H1 (cell line): ENCODE results near the gene OTOF. TPM values are rescaled to one million over a fixed set of nuclear protein-coding genes. Genes with fewer than 3 reads are reported as not detected.

Experiments used
- CTCF ChIA-PET: fragments of 300-600 bp; sonication (Branson Sonifier 250); formaldehyde crosslinking; loops from one replicate; lab custom pipeline; 2021; ENCODE audit not compliant: partially characterized antibody; lab: Charles Lee
- POLR2A ChIA-PET: fragments of 300-600 bp; sonication (Branson Sonifier 250); formaldehyde crosslinking; loops from one replicate; lab custom pipeline; 2021; ENCODE audit warnings: inconsistent platforms; ENCODE audit not compliant: partially characterized antibody; lab: Charles Lee
- DNase-seq, 2 experiments: peaks; one replicate each; pipeline versions ENCODE4 v3.0.0 to v3.0.0-alpha.2; 2010 to 2022; ENCODE audit warnings: low spot score in 2 of 2, low read depth in 1 of 2, mixed read lengths in 1 of 2
- FAIRE-seq: peaks from 2 replicates; lab custom pipeline; 2011; peaks lifted over from hg19 to GRCh38; lab: Jason Lieb, UNC
- H2AFZ ChIP-seq: 2 replicates; pipeline ENCODE4 v1.8.1; 2012; ENCODE audit warnings: low read length, inconsistent platforms
- H2AK5ac ChIP-seq: 2 replicates; pipeline ENCODE4 v1.6.1; 2013; ENCODE audit warnings: low read depth, low read length
- H2BK120ac ChIP-seq: replicated peaks from 2 replicates; pipeline ENCODE3; 2013; ENCODE audit warnings: low read depth, low read length, inconsistent platforms
- H2BK12ac ChIP-seq: 2 replicates; pipeline ENCODE4 v1.6.1; 2013; ENCODE audit warnings: low read depth, low read length
- H2BK15ac ChIP-seq: 2 replicates; pipeline ENCODE4 v1.6.1; 2013; ENCODE audit warnings: low read length
- H2BK20ac ChIP-seq: 2 replicates; pipeline ENCODE4 v1.6.1; 2013; ENCODE audit warnings: low read length
- H2BK5ac ChIP-seq: 2 replicates; pipeline ENCODE4 v1.6.1; 2013; ENCODE audit warnings: low read depth, low read length
- H3K14ac ChIP-seq: 2 replicates; pipeline ENCODE4 v1.6.1; 2013; ENCODE audit warnings: inconsistent platforms; ENCODE audit not compliant: insufficient read length
- H3K18ac ChIP-seq: 2 replicates; pipeline ENCODE4 v1.6.1; 2013; ENCODE audit warnings: low read length; ENCODE audit errors: extremely low read depth
- H3K23ac ChIP-seq: 2 replicates; pipeline ENCODE4 v1.6.1; 2013; ENCODE audit warnings: inconsistent platforms; ENCODE audit not compliant: insufficient read length
- H3K23me2 ChIP-seq: 2 replicates; pipeline ENCODE4 v1.6.1; 2013; ENCODE audit warnings: low read depth, low read length
- H3K27ac ChIP-seq: 2 replicates; pipeline ENCODE4 v1.6.1; 2011; ENCODE audit warnings: low read depth, low read length, inconsistent platforms
- H3K27me3 ChIP-seq, 4 experiments: replicated peaks in 1 of 4; 1 replicate in 1 of 4; 2 replicates in 3 of 4; pipeline versions ENCODE4 v1.6.1 to v1.8.1; 2011 to 2013; ENCODE audit warnings: low read length in 3 of 4, mild to moderate bottlenecking in 3 of 4, inconsistent platforms in 2 of 4, mixed read lengths in 2 of 4, moderate library complexity in 1 of 4; ENCODE audit not compliant: control insufficient read depth in 3 of 4, insufficient read depth in 3 of 4; ENCODE audit errors: extremely low read depth in 1 of 4
- H3K36me3 ChIP-seq, 4 experiments: 2 replicates each; pipeline versions ENCODE4 v1.6.1 to v1.8.1; 2011 to 2013; ENCODE audit warnings: mild to moderate bottlenecking in 4 of 4, low read length in 3 of 4, moderate library complexity in 2 of 4, control low read depth in 1 of 4, inconsistent platforms in 1 of 4; ENCODE audit not compliant: insufficient read depth in 4 of 4, control insufficient read depth in 2 of 4
- H3K4ac ChIP-seq: replicated peaks from 2 replicates; pipeline ENCODE3; 2013; ENCODE audit warnings: low read length, low read depth, mixed read lengths, inconsistent platforms; ENCODE audit not compliant: insufficient read length
- H3K4me1 ChIP-seq, 4 experiments: replicated peaks in 1 of 4; 1 replicate in 1 of 4; 2 replicates in 3 of 4; pipeline versions ENCODE4 v1.6.1 to v1.8.1; 2011 to 2013; ENCODE audit warnings: low read length in 3 of 4, inconsistent platforms in 2 of 4, mixed read lengths in 1 of 4; ENCODE audit not compliant: insufficient read depth in 4 of 4, control insufficient read depth in 3 of 4
- H3K4me2 ChIP-seq, 2 experiments: 2 replicates each; pipeline versions ENCODE4 v1.6.1 to v1.8.1; 2011 to 2013; ENCODE audit warnings: low read depth in 2 of 2, low read length in 2 of 2, control low read depth in 1 of 2, inconsistent platforms in 1 of 2, mild to moderate bottlenecking in 1 of 2; ENCODE audit not compliant: insufficient read depth in 1 of 2
- H3K4me3 ChIP-seq, 4 experiments: fragments of 200-600, 300-600 bp in 1 of 4; sonication (generic), shearing (Covaris generic), sonication (Bioruptor Twin) in 1 of 4; 2 replicates each; pipeline versions ENCODE4 v1.5.1 to v1.8.1; 2011 to 2016; ENCODE audit warnings: low read length in 4 of 4, low read depth in 3 of 4, control low read depth in 2 of 4, inconsistent platforms in 2 of 4, mild to moderate bottlenecking in 2 of 4, mixed read lengths in 1 of 4, moderate library complexity in 1 of 4; ENCODE audit not compliant: insufficient read depth in 2 of 4; ENCODE audit errors: extremely low read depth in 1 of 4
- H3K56ac ChIP-seq: replicated peaks from 2 replicates; pipeline ENCODE3; 2013; ENCODE audit warnings: low read depth, mild to moderate bottlenecking, mixed read lengths, low read length, inconsistent platforms; ENCODE audit not compliant: insufficient read length
- H3K79me1 ChIP-seq: 2 replicates; pipeline ENCODE4 v1.6.1; 2013; ENCODE audit warnings: low read depth, low read length, control low read depth
- H3K79me2 ChIP-seq, 2 experiments: 2 replicates each; pipeline versions ENCODE4 v1.6.1 to v1.8.1; 2012 to 2013; ENCODE audit warnings: low read length in 2 of 2, mild to moderate bottlenecking in 2 of 2, inconsistent platforms in 1 of 2; ENCODE audit not compliant: insufficient read depth in 2 of 2, control insufficient read depth in 1 of 2
- H3K9ac ChIP-seq, 4 experiments: replicated peaks in 1 of 4; 1 replicate in 1 of 4; 2 replicates in 3 of 4; pipeline versions ENCODE4 v1.6.1 to v1.8.1; 2011 to 2013; ENCODE audit warnings: low read depth in 3 of 4, low read length in 3 of 4, control low read depth in 2 of 4, mild to moderate bottlenecking in 2 of 4, moderate library complexity in 2 of 4, inconsistent platforms in 1 of 4; ENCODE audit errors: extremely low read depth in 1 of 4
- H3K9me3 ChIP-seq, 2 experiments: 2 replicates each; pipeline versions ENCODE4 v1.6.1 to v1.8.1; 2012 to 2013; ENCODE audit warnings: mild to moderate bottlenecking in 2 of 2, moderate library complexity in 2 of 2, control low read depth in 1 of 2, inconsistent platforms in 1 of 2, low read depth in 1 of 2, low read length in 1 of 2, mixed read lengths in 1 of 2; ENCODE audit not compliant: insufficient read depth in 2 of 2
- H4K20me1 ChIP-seq, 2 experiments: replicated peaks in 1 of 2; 2 replicates each; pipeline versions ENCODE3 to v1.8.1; 2011 to 2013; ENCODE audit warnings: inconsistent platforms in 2 of 2, low read length in 2 of 2, mild to moderate bottlenecking in 1 of 2; ENCODE audit not compliant: insufficient read depth in 2 of 2, control insufficient read depth in 1 of 2
- H4K5ac ChIP-seq: 2 replicates; pipeline ENCODE4 v1.6.1; 2013; ENCODE audit warnings: low read length, low read depth, mixed read lengths, inconsistent platforms; ENCODE audit not compliant: insufficient read length
- H4K8ac ChIP-seq: 2 replicates; pipeline ENCODE4 v1.8.0; 2013; ENCODE audit warnings: mild to moderate bottlenecking, moderate library complexity, low read length, inconsistent platforms; ENCODE audit not compliant: insufficient read depth; ENCODE audit errors: extremely low read depth
- H4K91ac ChIP-seq: replicated peaks from 2 replicates; pipeline ENCODE3; 2013; ENCODE audit warnings: low read length, mixed read lengths, inconsistent platforms; ENCODE audit not compliant: insufficient read length
- EGR1 ChIP-seq: IDR thresholded peaks from 2 replicates; pipeline ENCODE4 v1.6.1; 2011; ENCODE audit warnings: low read depth, low read length, borderline replicate concordance
- WGBS, 2 experiments: shearing (Covaris generic) in 1 of 2; methylation state at CpG; one replicate each; pipeline versions ENCODE4 v1.1.6 to v1.1.7; 2013 to 2015; ENCODE audit warnings: low lambda C conversion rate in 2 of 2, mixed read lengths in 2 of 2, inconsistent platforms in 1 of 2, low coverage in 1 of 2, missing lambda C conversion rate in 1 of 2; ENCODE audit not compliant: insufficient replicate concordance in 2 of 2, insufficient coverage in 1 of 2, insufficient read length in 1 of 2; ENCODE audit errors: extremely low coverage in 1 of 2, missing lambda C conversion rate in 1 of 2; 5-methylcytosine and 5-hydroxymethylcytosine counted together
- polyA plus RNA-seq, 7 experiments: library from polyadenylated mRNA; depleted of rRNA in 3 of 7; stranded (reverse) in 5 of 7; unstranded in 2 of 7; fragments of >200 nt in 5 of 7; fragments of 200-250 nt in 2 of 7; gene quantifications; 1 replicate in 5 of 7; 2 replicates in 1 of 7; 4 replicates in 1 of 7; pipeline versions ENCODE4 v1.2.1 to v1.2.3, GENCODE V29; 2011 to 2013; ENCODE audit warnings: missing spikeins in 2 of 7, mixed read lengths in 2 of 7
- total RNA-seq: library from RNA; stranded (reverse); fragmentation: NEBNext Ultra II Directional; extraction: Animal tissue kit (Norgen Biotek cat#: 25700); gene quantifications from 2 replicates; pipeline ENCODE4 v1.2.1, GENCODE V29; 2021
- TF ChIP-seq, protein P1 (sequence below): IDR thresholded peaks from 2 replicates; pipeline ENCODE4 v1.6.1; 2012; ENCODE audit warnings: inconsistent platforms

The OTOF gene
- total and polyA plus RNA-seq, 2 of the 8 experiments (the other 6 are each of a cell fraction or from before 2014, with no cell fraction given): 0.06 TPM; not detected in 1

DNA sequence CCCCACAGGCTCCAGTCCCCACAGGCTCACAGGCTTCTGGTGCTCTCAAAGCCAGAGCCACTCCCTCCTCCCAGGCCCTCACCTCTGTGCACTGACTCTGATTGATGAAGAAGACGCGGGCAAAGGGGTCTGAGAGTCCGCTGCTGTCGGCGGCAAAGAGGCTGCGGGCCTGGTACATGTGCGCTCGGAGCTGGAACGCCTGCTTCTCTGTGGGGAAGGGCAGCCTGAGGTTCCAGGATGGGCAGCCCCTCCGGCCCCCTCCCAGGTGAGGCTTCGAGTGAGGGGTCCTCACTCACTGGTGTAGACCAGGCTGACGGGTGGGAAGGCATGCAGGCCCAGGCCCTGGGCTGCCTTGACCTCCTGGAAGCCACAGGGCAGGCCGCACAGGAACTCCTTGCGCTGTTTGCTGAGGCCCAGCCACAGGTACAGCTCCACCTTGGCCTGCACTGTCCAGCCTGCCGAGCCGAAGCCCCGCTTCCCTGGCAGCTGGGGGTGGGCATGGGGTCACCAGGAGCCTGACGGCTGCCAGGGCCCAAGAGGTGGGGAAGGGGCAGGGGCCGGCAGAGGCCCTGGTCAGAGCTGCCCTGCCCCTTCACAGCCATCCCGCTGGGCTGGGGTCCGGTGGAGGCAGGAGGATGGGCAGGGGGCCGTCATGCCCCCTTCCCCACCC lies 2.0 kb downstream of the OTOF start:
- DNase-seq: no peak
- no peak overlapping the region for H3K23ac ChIP-seq
- TF ChIP-seq, protein P1, sequence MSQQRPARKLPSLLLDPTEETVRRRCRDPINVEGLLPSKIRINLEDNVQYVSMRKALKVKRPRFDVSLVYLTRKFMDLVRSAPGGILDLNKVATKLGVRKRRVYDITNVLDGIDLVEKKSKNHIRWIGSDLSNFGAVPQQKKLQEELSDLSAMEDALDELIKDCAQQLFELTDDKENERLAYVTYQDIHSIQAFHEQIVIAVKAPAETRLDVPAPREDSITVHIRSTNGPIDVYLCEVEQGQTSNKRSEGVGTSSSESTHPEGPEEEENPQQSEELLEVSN: peak; percentile 28; the same call in 1 of the 2 replicates
- TF ChIP-seq EGR1: no peak
- TF ChIP-seq, all 59 proteins: peak for 1
- Histone ChIP-seq H2AK5ac (no peak overlapping the region), H3K4me2 (no peak overlapping the region), H4K8ac (peak overlapping the region; percentile 46; the same call in 1 of the 2 replicates), H4K91ac (no peak overlapping the region), H3K9me3 (no peaks in the 10 kb centered on the region; a peak in 1 of 4 replicates), H2BK12ac (peak overlapping the region; percentile 39; the same call in 1 of the 2 replicates), H2BK120ac (no peak overlapping the region), H4K5ac (no peak overlapping the region), H3K36me3 (no peaks in the 10 kb centered on the region), H3K14ac (no peak overlapping the region), H2BK15ac (no peak overlapping the region), H3K9ac (no peak overlapping the region), H3K27ac (no peak overlapping the region), H2BK5ac (no peak overlapping the region), H3K4me3 (no peak overlapping the region), H3K18ac (no peak overlapping the region; the same call in 1 of the 2 replicates), H2AFZ (no peak overlapping the region), H3K27me3 (peaks cover 0 to 3% (median 0%) of the 10 kb centered on the region in 4 experiments; a peak in 1 of 7 replicates), H3K56ac (no peak overlapping the region), H3K79me2 (no peaks in the 10 kb centered on the region), H3K4ac (no peak overlapping the region), H3K23me2 (peaks cover 6% of the 10 kb centered on the region; the same call in 1 of the 2 replicates), H3K4me1 (peaks cover 0 to 7% (median 2%) of the 10 kb centered on the region in 4 experiments; a peak in 4 of 7 replicates), H2BK20ac (no peak overlapping the region), H4K20me1 (peaks cover 0 to 6% of the 10 kb centered on the region in 2 experiments), H3K79me1 (no peaks in the 10 kb centered on the region)
- WGBS, 2 experiments: 86% methylated on average over 17 of the region's 22 CpGs; no CpG with 5 or more reads in 1 of the 2 experiments
- no peak for FAIRE-seq
- ChIA-PET POLR2A (interaction anchor here (0.7 kb wide), 1 partner anchor 541 kb away, joined by 3 read pairs; no protein-coding TSS in a partner anchor), CTCF (interaction anchor here (0.7 to 6.4 kb wide), 7 partner anchors 14 to 143 kb away, joined by 3 to 39 read pairs (median 4); no protein-coding TSS in a partner anchor)
